HT-29 (cell line): ENCODE results near the gene MTHFR. TPM values are rescaled to one million over a fixed set of nuclear protein-coding genes. Genes with fewer than 3 reads are reported as not detected.

Experiments
- DNase-seq: peaks from one replicate; pipeline ENCODE4 v3.0.0-alpha.2; 2015; ENCODE audit warnings: low spot score
- total RNA-seq: library from RNA; depleted of rRNA; stranded (reverse); fragments of >200 nt; shearing (Covaris generic); gene quantifications from 2 replicates; pipeline ENCODE4 v1.2.3, GENCODE V29; 2014; rRNA removed

Gene MTHFR
- total RNA-seq = 25.3 and 32.2 TPM in 2 replicates

GRCh38 chr1:11805422-11806306 is at the start of gene MTHFR, which contains the start of gene CLCN6:
TSS of gene MTHFR (minus strand) at chr1:11805964. CDS start at chr1:11803116, 2,848 bp downstream.
TSS of gene CLCN6 (plus strand) at chr1:11806191. CDS start at chr1:11806263, 72 bp downstream.
- DNase-seq = peak; percentile 99

- no peak for DNase-seq
These were observed 49.7 kb upstream of the MTHFR start for GRCh38 chr1:11855430-11855829.

- no peak for DNase-seq
These were observed 48.8 kb upstream of the MTHFR start for GRCh38 chr1:11854519-11854918.

- no peak for DNase-seq
These were observed 45.4 kb upstream of the MTHFR start for GRCh38 chr1:11851180-11851579.

GRCh38 chr1:11850156-11850555 is 44.4 kb upstream of the MTHFR start:
- no peak for DNase-seq

- DNase-seq = no peak
These were observed 42.6 kb upstream of the MTHFR start for GRCh38 chr1:11848373-11848700.

GRCh38 chr1:11847667-11848372 is 42.1 kb upstream of the MTHFR start, which contains the start of gene NPPA:
TSS of gene NPPA (minus strand) at chr1:11847783. CDS start at chr1:11847684, 99 bp downstream.
- peak; percentile 14 for DNase-seq

GRCh38 chr1:11845641-11846335 is 40.0 kb upstream of the MTHFR start:
- DNase-seq = peak; percentile 57

- DNase-seq = no peak
These were observed 36.6 kb upstream of the MTHFR start for GRCh38 chr1:11842154-11843041.

GRCh38 chr1:11841245-11842153 is 35.7 kb upstream of the MTHFR start:
- no peak for DNase-seq

- DNase-seq = no peak
These were observed 34.3 kb upstream of the MTHFR start for GRCh38 chr1:11839727-11840705.

- peak; percentile 54 for DNase-seq
These were observed 32.8 kb upstream of the MTHFR start for GRCh38 chr1:11838349-11839272.

GRCh38 chr1:11837767-11838348 is 32.1 kb upstream of the MTHFR start:
- DNase-seq = no peak

GRCh38 chr1:11836955-11837766 is 31.4 kb upstream of the MTHFR start:
- DNase-seq = no peak

GRCh38 chr1:11835441-11836225 is 29.9 kb upstream of the MTHFR start:
- no peak for DNase-seq
